Right hindlimb (tissue), 1 donor: ENCODE measurements around the gene ZFY.
"Not testable (repeated sequence)": the region's sequence is repeated elsewhere in the genome, so short reads cannot be mapped to it uniquely, and the experiment has no call there.

ENCODE experiments used
- DNase-seq: peaks from one replicate; pipeline ENCODE4 v3.0.0-alpha.2; 2018

Gene ZFY

DNA sequence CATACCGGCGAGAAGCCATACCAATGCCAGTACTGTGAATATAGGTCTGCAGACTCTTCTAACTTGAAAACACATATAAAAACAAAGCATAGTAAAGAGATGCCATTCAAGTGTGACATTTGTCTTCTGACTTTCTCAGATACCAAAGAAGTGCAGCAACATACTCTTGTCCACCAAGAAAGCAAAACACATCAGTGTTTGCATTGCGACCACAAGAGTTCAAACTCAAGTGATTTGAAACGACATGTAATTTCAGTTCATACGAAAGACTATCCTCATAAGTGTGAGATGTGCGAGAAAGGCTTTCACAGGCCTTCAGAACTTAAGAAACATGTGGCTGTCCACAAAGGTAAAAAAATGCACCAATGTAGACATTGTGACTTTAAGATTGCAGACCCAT lies 44.1 kb downstream of the ZFY start:
- DNase-seq, result no peak

DNA sequence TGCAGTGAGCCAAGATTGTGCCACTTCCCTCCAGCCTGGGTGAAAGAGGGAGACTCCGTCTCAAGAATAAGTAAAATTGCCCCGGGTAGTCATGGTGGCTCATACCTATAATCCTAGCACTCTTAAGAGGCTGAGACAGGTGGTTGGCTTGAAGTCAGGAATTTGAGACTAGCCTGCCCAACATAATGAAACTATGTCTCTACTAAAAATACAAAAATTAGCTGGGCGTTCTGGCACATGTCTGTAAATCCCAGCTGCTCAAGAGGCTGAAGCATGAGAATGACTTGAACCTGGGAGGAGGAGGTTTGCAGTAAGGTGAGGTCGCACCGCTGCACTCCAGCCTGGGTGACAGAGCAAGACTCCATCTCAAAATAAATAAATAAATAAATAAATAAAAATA lies 49.3 kb downstream of the ZFY start:
- DNase-seq, result no peak

DNA sequence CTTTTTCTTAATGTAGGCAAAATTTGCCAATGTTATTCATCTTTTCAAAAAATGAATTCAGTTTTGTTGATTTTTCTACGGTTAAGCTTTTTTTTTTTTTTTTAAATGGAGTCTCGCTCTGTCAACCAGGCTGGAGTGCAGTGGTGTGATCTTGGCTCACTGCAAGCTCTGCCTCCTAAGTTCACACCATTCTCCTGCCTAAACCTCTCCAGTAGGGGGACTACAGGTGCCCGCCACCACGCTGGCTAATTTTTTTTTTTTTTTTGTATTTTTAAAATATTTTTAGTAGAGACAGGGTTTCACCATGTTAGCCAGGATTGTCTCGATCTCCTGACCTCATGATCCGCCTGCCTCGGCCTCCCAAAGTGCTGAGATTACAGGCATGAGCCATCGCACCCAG lies 52.0 kb downstream of the ZFY start:
- DNase-seq, result not testable (repeated sequence)

DNA sequence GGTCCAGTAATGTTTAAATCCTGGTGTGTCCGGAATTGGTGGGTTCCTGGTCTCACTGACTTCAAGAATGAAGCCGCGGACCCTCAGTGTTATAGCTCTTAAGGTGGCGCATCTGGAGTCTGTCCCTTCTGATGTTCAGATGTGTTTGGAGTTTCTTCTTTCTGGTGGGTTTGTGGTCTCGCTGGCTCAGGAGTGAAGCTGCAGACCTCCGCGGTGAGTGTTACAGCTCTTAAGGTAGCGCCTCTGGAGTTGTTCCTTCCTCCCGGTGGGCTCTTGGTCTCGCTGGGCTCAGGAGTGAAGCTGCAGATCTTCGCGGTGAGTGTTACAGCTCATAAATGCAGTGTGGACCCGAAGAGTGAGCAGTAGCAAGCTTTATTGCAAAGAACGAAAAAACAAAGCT lies 62.2 kb downstream of the ZFY start:
- DNase-seq, result not testable (repeated sequence)

DNA sequence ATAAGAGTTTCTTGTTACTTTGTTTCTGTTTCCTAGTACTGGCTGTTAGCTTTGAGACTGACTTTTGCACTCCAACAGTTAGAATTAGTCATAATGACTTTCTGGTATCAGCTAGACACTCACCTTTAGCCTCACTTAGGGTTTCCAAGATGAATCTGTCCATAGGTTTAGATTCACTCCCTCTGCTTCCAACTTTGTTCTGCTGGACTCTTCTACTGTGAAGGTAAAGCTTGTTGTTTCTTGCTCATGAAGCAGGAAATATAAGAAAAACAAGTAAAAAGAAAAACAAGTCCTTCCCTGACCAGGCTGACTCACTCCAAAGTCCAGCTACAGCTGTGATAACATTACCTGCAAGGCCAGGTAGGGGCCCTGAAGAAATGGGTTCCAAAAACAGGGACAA lies 67.0 kb downstream of the ZFY start:
- no peak for DNase-seq

DNA sequence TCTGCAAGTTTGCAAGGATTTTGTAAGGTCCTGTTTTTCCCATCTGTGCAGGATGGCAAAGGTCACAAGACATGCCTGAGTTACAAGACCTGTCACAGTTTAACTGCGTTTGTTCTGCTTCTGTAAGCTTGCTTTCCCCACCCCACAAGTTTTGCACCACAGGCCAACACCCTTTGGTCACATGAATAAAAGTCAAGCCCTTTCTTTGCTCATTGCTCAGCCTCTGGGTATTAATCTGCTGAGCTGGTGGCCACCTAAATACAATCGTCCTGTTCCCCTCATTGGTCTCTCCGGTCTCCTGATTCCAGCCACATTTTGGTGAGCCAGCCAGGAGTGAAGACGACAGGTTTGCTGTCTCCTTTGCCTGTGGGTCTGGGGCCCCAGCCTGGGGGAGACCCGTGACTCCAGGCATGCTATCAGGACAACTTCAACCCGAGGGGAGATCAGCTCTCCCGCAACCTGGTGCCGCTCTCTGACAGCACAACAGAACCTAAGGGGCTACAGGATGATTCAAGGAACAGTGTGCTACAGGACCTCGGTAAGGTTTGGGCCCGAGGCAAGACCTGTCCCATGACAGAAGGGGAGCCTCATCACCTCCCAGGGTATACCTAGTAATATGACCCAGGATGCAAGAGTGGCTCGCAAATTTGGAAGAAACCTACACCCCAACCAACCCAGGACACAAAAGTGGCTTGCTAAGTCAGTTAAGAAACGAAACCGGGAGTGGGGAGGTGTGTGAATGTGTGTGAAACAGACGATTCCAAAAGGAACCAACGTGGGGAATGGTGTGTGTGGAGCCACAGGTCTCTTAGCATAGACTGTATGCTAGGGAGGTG lies 67.7 kb downstream of the ZFY start:
- peak; percentile 26 for DNase-seq

DNA sequence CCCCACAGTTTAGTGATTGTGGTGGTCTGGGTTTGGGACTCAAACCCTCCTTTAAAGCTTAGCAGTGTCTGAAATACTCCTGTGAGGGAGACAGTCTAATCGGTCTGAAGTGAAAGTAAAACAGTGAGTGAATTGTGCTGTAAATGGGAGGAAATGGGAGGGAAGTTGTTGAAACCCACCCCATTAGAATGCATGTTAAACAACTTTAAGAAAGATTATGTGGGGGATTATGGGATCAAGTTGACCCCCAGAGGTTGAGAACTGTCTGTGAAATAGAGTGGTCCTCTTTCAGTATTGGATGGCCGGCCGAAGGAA lies 68.3 kb downstream of the ZFY start:
- no peak for DNase-seq

DNA sequence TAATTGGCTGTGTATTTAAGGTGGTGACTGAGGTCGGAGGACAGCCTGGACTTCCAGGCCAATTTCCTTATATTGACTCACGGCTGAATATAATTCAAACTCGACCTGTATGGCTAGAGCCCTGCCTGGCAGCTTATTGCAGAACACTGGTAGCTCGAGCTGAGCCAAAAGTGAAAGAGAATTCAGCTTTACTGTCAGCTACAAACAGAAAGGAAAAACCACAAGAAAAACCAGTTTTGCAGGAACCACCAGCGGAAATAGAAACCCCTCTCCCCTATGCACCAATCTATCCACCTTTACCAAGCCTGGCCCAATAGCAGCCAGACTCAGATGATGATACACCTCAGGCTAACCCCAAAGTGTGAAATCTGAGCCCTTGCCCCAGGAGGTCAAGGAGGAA lies 68.7 kb downstream of the ZFY start:
- peak; percentile 30 for DNase-seq

DNA sequence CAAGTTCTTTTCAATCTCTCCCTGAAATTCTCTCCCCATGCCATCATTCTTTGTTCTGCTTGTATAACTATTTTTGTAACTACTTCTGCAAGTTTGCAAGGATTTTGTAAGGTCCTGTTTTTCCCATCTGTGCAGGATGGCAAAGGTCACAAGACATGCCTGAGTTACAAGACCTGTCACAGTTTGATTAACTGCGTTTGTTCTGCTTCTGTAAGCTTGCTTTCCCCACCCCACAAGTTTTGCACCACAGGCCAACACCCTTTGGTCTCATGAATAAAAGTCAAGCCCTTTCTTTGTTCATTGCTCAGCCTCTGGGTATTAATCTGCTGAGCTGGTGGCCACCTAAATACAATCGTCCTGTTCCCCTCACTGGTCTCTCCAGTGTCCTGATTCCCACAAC lies 70.8 kb downstream of the ZFY start:
- DNase-seq, result not testable (repeated sequence)

DNA sequence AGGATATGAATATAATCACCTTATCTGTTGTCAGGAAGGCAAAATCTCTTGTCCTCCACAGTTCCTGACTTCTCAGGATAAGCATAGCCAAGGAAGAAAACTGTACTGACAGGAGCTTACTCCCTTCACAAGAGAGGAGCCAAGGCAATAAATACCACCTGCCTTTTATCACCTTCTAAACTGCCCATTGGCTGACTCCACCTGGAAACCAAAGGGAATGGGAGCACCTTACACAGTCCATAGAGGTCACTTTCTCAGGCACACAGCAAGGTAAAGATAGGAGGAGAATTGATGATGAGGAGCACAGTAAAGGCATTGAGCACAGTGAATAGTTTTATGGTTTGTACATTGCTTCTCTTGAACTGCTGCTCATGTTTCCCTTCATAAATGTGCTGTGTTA lies 72.8 kb downstream of the ZFY start:
- no peak for DNase-seq

DNA sequence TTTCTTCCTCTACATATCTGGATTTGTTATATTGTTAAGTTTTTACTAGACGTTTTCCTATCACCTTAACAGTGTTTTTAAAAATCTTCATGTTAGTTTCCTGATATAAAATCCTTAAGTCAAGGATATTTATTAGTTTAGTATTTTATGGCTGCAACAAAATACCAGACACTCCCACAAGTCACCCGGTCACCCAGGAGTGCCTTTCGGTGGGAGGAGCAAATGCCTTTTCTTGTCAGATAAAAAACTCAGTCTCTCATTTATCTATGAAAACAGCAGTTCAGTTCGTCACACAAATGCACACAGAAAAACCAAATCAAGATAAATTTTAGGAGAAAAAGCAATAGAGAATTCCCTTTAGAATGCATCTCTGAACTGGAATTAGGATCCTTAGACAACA lies 77.0 kb downstream of the ZFY start:
- DNase-seq, result no peak

DNA sequence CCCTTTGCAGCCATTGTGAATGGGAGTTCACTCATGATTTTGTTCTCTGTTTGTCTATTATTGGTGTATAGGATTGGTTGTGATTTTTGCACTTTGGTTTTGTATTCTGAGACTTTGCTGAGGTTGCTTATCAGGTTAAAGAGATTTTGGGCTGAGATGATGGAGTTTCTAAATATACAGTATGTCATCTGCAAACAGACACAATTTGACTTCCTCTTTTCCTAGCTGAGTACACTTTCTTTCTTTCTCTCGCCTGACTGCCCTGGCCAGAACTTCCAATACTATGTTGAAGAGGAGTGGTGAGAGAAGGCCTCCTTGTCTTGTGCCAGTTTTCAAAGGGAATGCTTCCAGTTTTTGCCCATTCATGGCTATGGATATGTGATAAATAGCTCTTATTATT lies 81.4 kb downstream of the ZFY start:
- DNase-seq, result no peak

DNA sequence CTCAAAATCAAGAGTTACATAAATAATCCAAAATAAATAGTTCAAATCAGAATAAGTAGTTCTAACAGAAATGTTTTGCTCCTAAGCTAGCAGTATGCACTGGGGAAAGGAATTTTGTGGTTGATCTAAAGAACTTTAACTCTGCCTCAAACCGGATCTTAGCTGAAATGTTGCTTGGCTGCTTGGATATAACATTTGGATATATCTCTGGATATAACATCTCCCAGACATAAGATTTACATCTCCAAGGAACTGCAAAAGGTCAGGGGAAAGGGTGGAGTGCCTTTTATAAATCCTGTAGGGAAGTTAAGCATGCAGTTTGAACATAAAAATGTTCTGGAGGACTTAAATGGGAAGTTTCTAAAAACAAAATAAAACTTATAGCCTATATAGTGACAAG lies 83.4 kb downstream of the ZFY start:
- no peak for DNase-seq

DNA sequence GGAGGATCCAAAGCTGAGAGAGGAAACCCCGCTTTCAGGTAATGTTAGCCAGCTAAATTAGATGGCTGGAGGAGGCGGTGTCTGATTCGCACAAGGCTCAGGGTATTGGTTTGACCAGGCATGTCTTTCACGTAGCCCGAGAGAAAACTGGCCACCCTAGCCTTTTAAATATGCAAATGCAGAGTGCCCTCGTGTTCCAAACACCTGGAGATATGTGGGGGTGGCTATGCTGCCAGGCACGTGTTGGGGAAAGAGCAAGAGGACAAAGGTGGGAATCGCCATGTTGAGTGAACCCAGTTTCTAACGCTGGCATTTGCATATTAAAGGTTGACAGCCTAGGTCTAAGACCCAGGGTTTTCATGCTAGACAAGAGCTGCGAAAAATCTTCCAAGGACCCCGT lies 84.4 kb downstream of the ZFY start:
- DNase-seq, result no peak

DNA sequence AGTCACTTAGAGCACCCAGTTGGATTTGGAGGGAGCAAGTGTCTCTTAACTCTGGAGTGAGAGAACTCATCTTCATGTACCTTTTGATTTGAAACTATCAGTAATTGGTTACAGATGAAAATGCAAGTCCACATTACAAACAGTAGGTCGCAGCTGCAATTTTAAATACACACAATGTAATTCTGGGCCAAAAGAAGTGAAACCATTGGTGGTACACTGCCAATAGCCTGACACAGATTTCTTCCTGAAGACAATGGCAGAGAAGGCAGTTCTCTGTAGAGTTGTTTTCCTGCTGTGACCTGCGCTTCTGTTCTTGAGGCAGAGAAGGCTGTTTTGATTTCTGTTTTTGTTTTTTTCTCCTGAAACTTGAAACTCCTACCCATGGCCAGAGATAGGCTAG lies 86.0 kb downstream of the ZFY start:
- DNase-seq, result no peak

DNA sequence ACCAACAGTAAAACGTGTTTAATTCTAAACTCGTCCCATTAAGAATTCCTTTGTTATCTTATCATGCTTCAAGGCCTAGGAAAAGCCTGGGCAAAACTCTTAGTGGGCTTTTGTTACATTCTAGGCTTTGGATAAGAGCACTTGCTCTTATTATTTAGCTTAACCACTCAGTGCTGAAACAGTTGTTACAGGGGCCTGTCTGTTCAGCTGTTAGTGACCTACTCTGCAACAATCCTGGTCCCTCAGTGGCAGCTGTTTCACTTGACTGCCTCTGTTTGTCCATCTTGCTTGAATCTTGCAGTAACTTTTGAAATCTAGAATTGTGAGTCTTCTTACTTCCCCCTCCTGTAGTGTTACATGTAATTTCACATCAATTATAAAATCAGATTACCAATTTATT lies 88.4 kb downstream of the ZFY start:
- DNase-seq, result no peak

DNA sequence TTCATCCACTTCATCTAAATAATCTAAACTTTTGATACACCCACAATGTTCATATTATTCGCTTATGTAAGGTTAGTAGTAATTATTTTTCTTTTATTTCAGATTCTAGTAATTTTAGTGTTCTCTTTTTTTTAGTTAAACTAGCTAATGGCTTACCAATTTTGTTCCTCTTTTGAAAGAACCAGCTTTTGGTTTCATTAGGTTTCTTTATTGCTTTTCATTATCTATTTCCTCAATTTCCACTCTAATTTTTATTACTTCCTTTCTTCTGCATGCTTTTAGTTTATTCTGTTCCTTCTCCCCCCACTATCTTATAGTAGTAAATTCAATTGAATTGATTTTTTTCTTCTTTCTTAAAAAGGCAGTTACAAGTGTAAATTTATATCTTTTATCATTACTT lies 90.2 kb downstream of the ZFY start:
- no peak for DNase-seq
